Activated CD4-positive, alpha-beta T cell treated with anti-CD3 and anti-CD28 coated beads, Interleukin-2, amount 10 ng/mL, durations not matched to agents 24 days and 14 days (primary cell): Measurements from ENCODE around the gene RAB32. TPM values are rescaled to one million over a fixed set of nuclear protein-coding genes. Genes with fewer than 3 reads are reported as not detected.

Source experiments
- DNase-seq: peaks from one replicate; pipeline ENCODE4 v3.0.0; 2022
- H3K27ac Mint-ChIP-seq: one replicate; pipeline ENCODE4 v1.8.0; 2022; ENCODE audit warnings: mild to moderate bottlenecking, mixed read lengths
- H3K27me3 Mint-ChIP-seq: one replicate; pipeline ENCODE4 v1.8.0; 2022; ENCODE audit warnings: mixed read lengths
- H3K36me3 Mint-ChIP-seq: one replicate; pipeline ENCODE4 v1.8.0; 2022; ENCODE audit warnings: low read depth, mild to moderate bottlenecking, mixed read lengths
- H3K4me1 Mint-ChIP-seq: one replicate; pipeline ENCODE4 v1.8.0; 2021; ENCODE audit warnings: mixed read lengths
- H3K4me3 Mint-ChIP-seq: one replicate; pipeline ENCODE4 v1.8.0; 2022; ENCODE audit warnings: mild to moderate bottlenecking, moderate library complexity, mixed read lengths
- H3K9me3 Mint-ChIP-seq: one replicate; pipeline ENCODE4 v1.8.0; 2021; ENCODE audit warnings: mixed read lengths
- intact Hi-C: fragments of 100-400 bp; cut with micrococcal nuclease; formaldehyde crosslinking; loops from one replicate; pipeline ENCODE4 v1.15.1; 2023
- total RNA-seq: library from RNA; stranded (reverse); gene quantifications from 2 replicates; pipeline ENCODE4 v1.2.3, GENCODE V29; 2022

The RAB32 gene
- total RNA-seq: 0.89 and 0.92 TPM in 2 replicates

DNA sequence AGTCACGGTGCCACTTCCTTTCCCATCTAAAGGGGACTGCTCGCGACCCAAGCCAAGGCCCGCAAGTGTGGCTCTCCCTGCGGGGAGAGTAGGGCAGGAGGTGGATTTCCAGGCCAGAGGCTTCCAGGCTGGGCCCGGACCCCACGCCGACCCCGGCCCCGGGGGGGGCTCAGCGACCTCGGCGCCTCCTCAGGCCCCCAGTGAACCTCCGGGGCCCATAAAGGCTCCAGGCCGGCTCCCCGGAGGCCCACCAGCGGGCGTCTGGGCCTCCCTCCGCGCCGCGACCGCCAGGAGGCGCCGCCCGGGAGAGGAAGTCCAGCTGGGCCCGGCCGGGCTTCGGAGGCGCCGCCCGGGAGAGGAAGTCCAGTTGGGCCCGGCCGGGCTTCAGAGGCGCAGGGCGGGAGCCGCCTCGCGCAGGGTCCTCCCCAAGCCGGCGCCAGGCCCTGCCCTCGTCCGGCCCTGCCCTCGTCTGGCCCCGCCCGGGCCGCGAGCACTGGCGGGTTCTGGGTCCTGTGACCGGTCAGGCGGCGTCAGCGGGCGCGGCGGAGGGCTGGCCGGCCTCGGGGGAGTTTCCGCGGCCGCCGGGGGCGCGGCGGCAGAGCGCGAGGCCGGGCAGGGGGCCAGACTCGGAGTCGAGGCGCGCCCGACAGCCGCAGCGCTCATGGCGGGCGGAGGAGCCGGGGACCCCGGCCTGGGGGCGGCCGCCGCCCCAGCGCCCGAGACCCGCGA is at the start of gene RAB32:
Gene RAB32, plus strand, starts transcription at position 623 of the 729 bp plus-strand sequence. Its CDS starts 39 bp downstream, at position 662.
- Mint-ChIP-seq H3K36me3 (no peaks in the 10 kb centered on the region), H3K4me3 (peak within 1 kb of the TSS; percentile 79), H3K27me3 (peaks cover 39% of the 10 kb centered on the region), H3K4me1 (peaks cover 2% of the 10 kb centered on the region), H3K9me3 (no peaks in the 10 kb centered on the region), H3K27ac (no peak within 1 kb of the TSS)
- intact Hi-C loops: no loop called here
- peak; percentile 71 for DNase-seq

DNA sequence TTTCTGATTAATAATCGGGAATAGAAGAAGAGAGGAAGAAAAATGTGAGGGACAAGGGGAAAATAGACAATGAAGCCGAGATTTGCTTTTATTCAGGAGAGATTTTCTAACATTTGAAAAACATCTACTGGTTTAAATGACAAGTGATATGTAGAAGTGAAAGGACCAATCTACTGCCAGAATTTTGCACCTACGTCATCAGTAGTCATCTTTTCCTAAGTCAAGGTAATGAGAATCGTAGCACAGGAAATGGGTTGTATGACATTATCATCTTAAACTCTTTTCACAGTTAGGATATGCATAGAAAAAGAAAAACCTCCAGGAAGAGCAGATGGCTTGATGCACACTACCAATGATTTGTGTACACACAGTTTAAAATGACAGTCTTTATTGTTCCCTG is 45.3 kb upstream of the RAB32 start:
- intact Hi-C loops: no loop called here
- H3K4me1 Mint-ChIP-seq: no peaks in the 10 kb centered on the region
- no peak for DNase-seq
- no peak overlapping the region for H3K4me3 Mint-ChIP-seq
- H3K36me3 Mint-ChIP-seq: no peaks in the 10 kb centered on the region
- H3K27ac Mint-ChIP-seq: no peak overlapping the region
- no peaks in the 10 kb centered on the region for H3K27me3 Mint-ChIP-seq
- no peaks in the 10 kb centered on the region for H3K9me3 Mint-ChIP-seq

DNA sequence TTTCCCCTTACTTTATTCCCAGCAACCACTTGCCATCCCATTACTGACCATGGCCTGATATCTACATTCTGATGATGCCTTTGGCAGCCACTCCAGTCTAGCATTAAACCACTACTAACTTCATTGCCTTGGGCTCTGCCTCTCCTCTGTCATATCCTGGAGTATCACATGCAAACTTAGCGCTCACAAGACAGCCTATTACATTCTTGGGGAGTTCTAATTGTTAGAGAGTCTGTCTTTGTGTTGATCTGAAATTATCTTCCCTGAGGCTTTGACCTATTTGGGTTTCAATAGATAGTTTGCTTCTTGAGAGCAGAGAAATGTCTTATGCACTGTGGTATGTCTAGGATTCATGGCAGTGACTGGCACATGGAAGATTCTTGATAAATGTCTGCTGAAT is 40.5 kb upstream of the RAB32 start:
- no peak for DNase-seq
- H3K36me3 Mint-ChIP-seq: no peaks in the 10 kb centered on the region
- H3K27me3 Mint-ChIP-seq: no peaks in the 10 kb centered on the region
- H3K9me3 Mint-ChIP-seq: no peaks in the 10 kb centered on the region
- intact Hi-C loops: no loop called here
- H3K4me3 Mint-ChIP-seq: no peak overlapping the region
- H3K27ac Mint-ChIP-seq: no peak overlapping the region
- no peaks in the 10 kb centered on the region for H3K4me1 Mint-ChIP-seq

- Mint-ChIP-seq H3K4me3 (no peak overlapping the region), H3K27me3 (no peaks in the 10 kb centered on the region), H3K9me3 (peaks cover 6% of the 10 kb centered on the region), H3K36me3 (no peaks in the 10 kb centered on the region), H3K4me1 (no peaks in the 10 kb centered on the region), H3K27ac (no peak overlapping the region)
- intact Hi-C loops: no loop called here
- no peak for DNase-seq
Measured at GRCh38 chr6:146515212-146515611, 28.4 kb upstream of the RAB32 start.

GRCh38 chr6:146526192-146526591 is 17.4 kb upstream of the RAB32 start:
- no peaks in the 10 kb centered on the region for H3K36me3 Mint-ChIP-seq
- no peaks in the 10 kb centered on the region for H3K4me1 Mint-ChIP-seq
- H3K9me3 Mint-ChIP-seq: peaks cover 3% of the 10 kb centered on the region
- H3K4me3 Mint-ChIP-seq: no peak overlapping the region
- intact Hi-C loops: no loop called here
- H3K27ac Mint-ChIP-seq: no peak overlapping the region
- no peaks in the 10 kb centered on the region for H3K27me3 Mint-ChIP-seq
- no peak for DNase-seq

DNA sequence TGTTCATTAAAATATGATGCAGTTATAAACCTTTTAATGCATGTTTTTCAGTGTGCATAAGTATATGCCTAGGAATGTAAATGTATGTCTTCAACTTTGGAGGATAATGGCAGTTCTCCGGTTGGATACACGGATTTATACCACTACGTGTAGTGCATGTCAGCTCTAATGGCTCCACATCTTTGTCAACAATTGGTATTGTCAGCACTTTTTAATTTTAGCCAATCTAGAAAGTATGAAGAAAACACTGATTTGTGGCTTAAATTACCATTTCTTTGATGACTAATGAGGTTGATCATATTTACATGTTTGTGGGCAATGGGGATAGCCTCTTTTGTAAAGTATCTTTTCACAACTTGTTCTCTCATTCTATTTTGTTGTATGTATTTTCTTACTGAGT is 10.9 kb upstream of the RAB32 start:
- H3K36me3 Mint-ChIP-seq: no peaks in the 10 kb centered on the region
- H3K9me3 Mint-ChIP-seq: no peaks in the 10 kb centered on the region
- H3K4me1 Mint-ChIP-seq: no peaks in the 10 kb centered on the region
- no peak overlapping the region for H3K4me3 Mint-ChIP-seq
- intact Hi-C loops: no loop called here
- no peak overlapping the region for H3K27ac Mint-ChIP-seq
- no peak for DNase-seq
- peaks cover 2% of the 10 kb centered on the region for H3K27me3 Mint-ChIP-seq

GRCh38 chr6:146542881-146543210 is 787 bp upstream of the RAB32 start:
- no peaks in the 10 kb centered on the region for H3K9me3 Mint-ChIP-seq
- H3K27ac Mint-ChIP-seq: no peak overlapping the region

GRCh38 chr6:146543940-146544615 is 445 bp downstream of the RAB32 start:
- Mint-ChIP-seq H3K4me1 (peaks cover 2% of the 10 kb centered on the region), H3K4me3 (peak overlapping the region; percentile 79), H3K27ac (no peak overlapping the region), H3K9me3 (no peaks in the 10 kb centered on the region), H3K36me3 (no peaks in the 10 kb centered on the region), H3K27me3 (peaks cover 41% of the 10 kb centered on the region)
- intact Hi-C loops: no loop called here
- DNase-seq: peak; percentile 55

More at GRCh38 chr6:146542881-146543210, 787 bp upstream of the RAB32 start:
- H3K4me3 Mint-ChIP-seq: peak overlapping the region; percentile 51
- intact Hi-C loops: no loop called here
- H3K36me3 Mint-ChIP-seq: no peaks in the 10 kb centered on the region
- H3K27me3 Mint-ChIP-seq: peaks cover 38% of the 10 kb centered on the region
- H3K4me1 Mint-ChIP-seq: peaks cover 2% of the 10 kb centered on the region
- DNase-seq: no peak

DNA sequence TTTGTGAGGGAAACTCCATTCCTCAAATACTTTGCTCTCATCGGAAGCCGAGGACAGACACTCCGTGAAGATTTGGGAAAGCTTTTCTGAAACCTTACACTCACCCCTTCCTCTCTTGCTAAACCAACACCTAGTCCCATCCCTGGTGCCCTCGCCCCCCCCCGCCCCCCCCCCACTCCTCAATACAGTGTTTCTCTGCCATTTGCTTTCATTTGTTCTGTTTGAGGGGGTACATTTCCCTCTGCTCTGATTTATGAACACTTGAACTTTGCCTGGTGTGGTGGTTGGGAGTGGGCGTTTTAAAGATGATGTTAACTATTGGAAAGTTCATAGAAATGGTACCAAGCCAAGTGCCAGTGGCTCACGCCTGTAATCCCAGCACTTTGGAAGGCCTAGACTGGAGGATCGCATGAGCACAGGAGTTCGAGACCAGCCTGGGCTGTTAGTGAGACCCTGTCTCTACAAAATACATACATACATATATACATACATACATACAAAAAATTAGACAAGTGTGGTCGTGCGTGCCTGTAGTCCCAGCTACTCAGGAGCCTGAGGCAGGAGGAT is 1.1 kb downstream of the RAB32 start:
- Mint-ChIP-seq H3K36me3 (no peaks in the 10 kb centered on the region), H3K4me3 (peak overlapping the region; percentile 79), H3K27ac (no peak overlapping the region), H3K27me3 (peaks cover 41% of the 10 kb centered on the region), H3K4me1 (peaks cover 2% of the 10 kb centered on the region), H3K9me3 (no peaks in the 10 kb centered on the region)
- no peak for DNase-seq
- intact Hi-C loops: no loop called here

DNA sequence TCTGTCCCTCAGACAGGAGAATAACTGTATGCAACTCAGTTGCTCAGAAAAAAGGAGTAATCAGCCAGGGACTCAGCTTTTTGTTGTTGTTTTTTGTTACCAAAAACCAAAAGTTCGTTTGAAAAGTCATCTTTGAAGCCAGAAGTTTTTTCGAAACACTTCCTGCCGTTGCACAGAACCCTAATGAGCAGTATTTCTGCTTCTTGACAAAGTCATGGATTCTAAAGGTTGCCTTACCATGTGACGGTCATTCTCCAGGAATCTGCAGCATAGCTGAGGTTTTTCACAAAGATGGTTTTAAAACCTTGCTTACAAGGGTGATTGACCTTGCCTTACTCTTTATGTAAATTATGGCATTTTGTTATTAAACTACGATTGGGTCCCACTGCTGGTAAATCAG is 1.9 kb downstream of the RAB32 start:
- H3K27me3 Mint-ChIP-seq: peaks cover 40% of the 10 kb centered on the region
- intact Hi-C loops: no loop called here
- H3K9me3 Mint-ChIP-seq: no peaks in the 10 kb centered on the region
- peaks cover 2% of the 10 kb centered on the region for H3K4me1 Mint-ChIP-seq
- no peaks in the 10 kb centered on the region for H3K36me3 Mint-ChIP-seq
- H3K27ac Mint-ChIP-seq: no peak overlapping the region
- no peak for DNase-seq
- no peak overlapping the region for H3K4me3 Mint-ChIP-seq

- no peaks in the 10 kb centered on the region for H3K36me3 Mint-ChIP-seq
- H3K4me1 Mint-ChIP-seq: peaks cover 2% of the 10 kb centered on the region
- intact Hi-C loops: no loop called here
Measured at GRCh38 chr6:146546443-146547043, 2.9 kb downstream of the RAB32 start.

DNA sequence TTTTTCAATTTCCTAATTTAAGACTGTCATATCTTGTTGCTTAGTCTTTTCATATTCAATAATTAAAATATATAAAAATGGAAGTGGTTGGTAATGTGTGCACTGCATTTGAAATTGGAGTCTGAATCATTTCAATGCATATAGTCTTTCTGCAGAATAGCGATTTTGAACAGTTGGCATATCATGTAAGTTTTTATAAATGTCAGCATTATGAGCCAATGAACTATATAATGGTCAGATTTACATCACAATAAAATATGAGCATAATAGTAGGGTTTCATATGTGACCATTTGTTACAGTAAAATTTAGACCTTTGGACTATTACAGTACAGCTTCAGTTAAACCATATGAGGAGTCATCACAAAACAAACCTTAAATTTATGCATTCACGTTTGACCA is 4.3 kb downstream of the RAB32 start:
- Mint-ChIP-seq H3K27ac (no peak overlapping the region), H3K36me3 (no peaks in the 10 kb centered on the region), H3K27me3 (peaks cover 27% of the 10 kb centered on the region), H3K4me1 (peaks cover 2% of the 10 kb centered on the region), H3K4me3 (no peak overlapping the region), H3K9me3 (no peaks in the 10 kb centered on the region)
- DNase-seq: no peak
- intact Hi-C loops: no loop called here

More at GRCh38 chr6:146546443-146547043, 2.9 kb downstream of the RAB32 start:
- peaks cover 36% of the 10 kb centered on the region for H3K27me3 Mint-ChIP-seq
- H3K4me3 Mint-ChIP-seq: no peak overlapping the region
- H3K9me3 Mint-ChIP-seq: no peaks in the 10 kb centered on the region
- no peak overlapping the region for H3K27ac Mint-ChIP-seq
- no peak for DNase-seq

DNA sequence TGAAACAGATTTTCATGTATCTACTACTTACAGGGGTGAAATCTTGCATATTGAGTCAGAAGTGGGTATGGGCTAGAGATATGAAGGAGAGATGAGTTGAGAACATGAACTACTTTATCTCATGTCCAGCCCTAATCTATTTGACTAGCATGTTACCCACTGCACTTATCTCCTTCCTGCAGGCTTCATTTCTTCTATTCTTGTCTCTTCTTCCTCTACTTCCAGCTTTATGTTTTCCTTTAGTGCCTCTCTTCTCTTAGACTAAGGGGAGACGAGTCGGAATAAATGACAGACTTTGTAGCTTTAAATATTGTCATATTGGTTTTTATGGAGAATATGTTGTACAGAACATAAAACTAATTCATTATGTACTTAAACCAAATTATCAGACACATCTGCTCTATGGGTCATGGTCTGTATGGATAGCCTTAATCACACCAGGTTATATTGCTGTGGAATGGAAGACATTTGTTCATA is 5.3 kb downstream of the RAB32 start:
- Mint-ChIP-seq H3K9me3 (no peaks in the 10 kb centered on the region), H3K36me3 (no peaks in the 10 kb centered on the region), H3K4me1 (peaks cover 2% of the 10 kb centered on the region), H3K27ac (no peak overlapping the region), H3K27me3 (peaks cover 25% of the 10 kb centered on the region), H3K4me3 (no peak overlapping the region)
- intact Hi-C loops: no loop called here
- DNase-seq: no peak

DNA sequence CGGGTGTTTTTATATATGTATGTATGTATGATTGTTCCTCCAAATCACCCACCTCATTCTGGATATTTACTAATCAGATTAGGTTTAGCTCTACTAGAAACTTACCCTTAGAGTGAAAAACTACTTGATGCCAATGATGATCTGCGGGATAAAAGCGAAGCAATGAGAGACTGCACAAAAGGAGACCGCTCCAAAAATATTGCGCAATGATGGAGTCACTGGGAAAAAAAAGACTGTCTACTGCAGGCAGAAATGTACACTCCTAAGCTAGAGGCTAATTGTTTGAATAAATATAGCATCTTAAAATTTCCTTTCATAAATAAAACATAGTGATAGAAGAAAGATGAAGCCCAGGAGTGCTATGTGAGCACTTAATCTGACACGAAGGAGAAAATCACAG is 7.3 kb downstream of the RAB32 start:
- Mint-ChIP-seq H3K4me1 (no peaks in the 10 kb centered on the region), H3K4me3 (no peak overlapping the region), H3K36me3 (no peaks in the 10 kb centered on the region), H3K27ac (no peak overlapping the region), H3K9me3 (no peaks in the 10 kb centered on the region), H3K27me3 (peaks cover 10% of the 10 kb centered on the region)
- no peak for DNase-seq
- intact Hi-C loops: no loop called here
